ENCODE measurements around the gene TSHZ1. TPM values are rescaled to one million over a fixed set of nuclear protein-coding genes. Genes with fewer than 3 reads are reported as not detected.
A peak's percentile ranks its signal among the peaks of the same experiment; 100 is the strongest.

Gene TSHZ1
- total RNA-seq, 3 donors from 2014 or later = 22.7 to 66.6 (median 36.9) TPM

- H3K9me3 ChIP-seq = no peaks in the 10 kb centered on the region
- no peaks in the 10 kb centered on the region for H3K4me1 ChIP-seq (ENCODE audit: low read depth)
- ATAC-seq (peak; percentile 75), DNase-seq (peak in 2 of 3 donors; percentile 16 to 46)
- TF ChIP-seq, protein P1, sequence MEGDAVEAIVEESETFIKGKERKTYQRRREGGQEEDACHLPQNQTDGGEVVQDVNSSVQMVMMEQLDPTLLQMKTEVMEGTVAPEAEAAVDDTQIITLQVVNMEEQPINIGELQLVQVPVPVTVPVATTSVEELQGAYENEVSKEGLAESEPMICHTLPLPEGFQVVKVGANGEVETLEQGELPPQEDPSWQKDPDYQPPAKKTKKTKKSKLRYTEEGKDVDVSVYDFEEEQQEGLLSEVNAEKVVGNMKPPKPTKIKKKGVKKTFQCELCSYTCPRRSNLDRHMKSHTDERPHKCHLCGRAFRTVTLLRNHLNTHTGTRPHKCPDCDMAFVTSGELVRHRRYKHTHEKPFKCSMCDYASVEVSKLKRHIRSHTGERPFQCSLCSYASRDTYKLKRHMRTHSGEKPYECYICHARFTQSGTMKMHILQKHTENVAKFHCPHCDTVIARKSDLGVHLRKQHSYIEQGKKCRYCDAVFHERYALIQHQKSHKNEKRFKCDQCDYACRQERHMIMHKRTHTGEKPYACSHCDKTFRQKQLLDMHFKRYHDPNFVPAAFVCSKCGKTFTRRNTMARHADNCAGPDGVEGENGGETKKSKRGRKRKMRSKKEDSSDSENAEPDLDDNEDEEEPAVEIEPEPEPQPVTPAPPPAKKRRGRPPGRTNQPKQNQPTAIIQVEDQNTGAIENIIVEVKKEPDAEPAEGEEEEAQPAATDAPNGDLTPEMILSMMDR (IDR thresholded peaks at IDR 0.05) = no peak
- H3K36me3 ChIP-seq (ENCODE audit: low read depth) = no peaks in the 10 kb centered on the region
- intact Hi-C loops (cut with DNase I, micrococcal nuclease) = no loop called here
- H3K4me3 ChIP-seq = no peak overlapping the region
These were observed 70.1 kb downstream of the TSHZ1 start for GRCh38 chr18:75280427-75281280.

DNA sequence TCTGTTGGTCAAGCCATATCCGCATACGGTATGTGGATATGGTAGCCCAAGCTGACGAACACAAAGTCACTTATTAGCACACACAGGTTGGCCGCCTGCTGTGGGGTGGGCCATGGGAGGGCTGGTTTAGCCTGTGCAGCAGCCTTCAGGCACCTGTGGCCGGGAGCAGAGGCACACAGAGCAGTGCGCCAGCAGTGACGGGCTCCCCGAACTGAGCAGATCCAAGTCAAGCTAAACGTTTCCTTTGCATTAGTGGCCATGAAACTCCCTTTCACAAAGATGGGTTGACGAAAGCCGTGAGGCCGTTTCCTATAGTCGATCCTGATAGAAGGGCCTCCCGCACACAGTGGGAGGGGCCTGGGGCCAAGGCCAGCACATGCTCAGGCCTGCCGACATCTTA is 72.1 kb downstream of the TSHZ1 start:
- no peaks in the 10 kb centered on the region for H3K9me3 ChIP-seq
- H3K4me1 ChIP-seq (ENCODE audit: low read depth) = no peaks in the 10 kb centered on the region
- intact Hi-C loops (cut with DNase I, micrococcal nuclease) = no loop called here
- no peaks in the 10 kb centered on the region for H3K36me3 ChIP-seq (ENCODE audit: low read depth)
- ATAC-seq (no peak), DNase-seq (no peak)
- H3K4me3 ChIP-seq = no peak overlapping the region
- TF ChIP-seq, protein P1 (IDR thresholded peaks at IDR 0.05) = no peak

DNA sequence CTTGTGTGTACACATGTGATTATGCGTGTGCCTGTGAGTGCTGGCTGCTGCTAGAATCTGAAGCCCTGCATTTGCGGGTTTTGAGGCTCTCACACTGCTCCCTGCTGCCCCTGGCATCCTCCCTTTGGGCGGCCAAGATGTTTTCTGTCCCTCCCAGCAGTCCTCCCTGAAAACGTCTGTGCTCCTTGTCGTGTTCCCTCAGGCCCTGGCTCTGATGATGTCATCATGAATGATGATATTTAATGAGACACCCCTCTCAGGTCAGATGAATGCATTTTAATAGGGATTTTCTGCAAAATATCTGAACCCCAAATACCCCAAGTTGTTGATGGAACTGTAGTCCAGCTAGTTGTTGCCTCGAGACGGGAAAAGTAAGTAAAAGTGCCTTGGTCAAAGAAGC is 73.1 kb downstream of the TSHZ1 start:
- intact Hi-C loops (cut with DNase I, micrococcal nuclease) = no loop called here
- H3K9me3 ChIP-seq = no peaks in the 10 kb centered on the region
- H3K4me3 ChIP-seq = no peak overlapping the region
- DNase-seq = no peak
- H3K36me3 ChIP-seq (ENCODE audit: low read depth) = no peaks in the 10 kb centered on the region
- TF ChIP-seq, protein P1 (IDR thresholded peaks at IDR 0.05) = no peak
- no peaks in the 10 kb centered on the region for H3K4me1 ChIP-seq (ENCODE audit: low read depth)
- ATAC-seq = no peak

- intact Hi-C loops (cut with DNase I, micrococcal nuclease) = no loop called here
- Histone ChIP-seq H3K36me3 (ENCODE audit: low read depth) (no peaks in the 10 kb centered on the region), H3K4me3 (no peak overlapping the region), H3K4me1 (ENCODE audit: low read depth) (no peaks in the 10 kb centered on the region), H3K9me3 (no peaks in the 10 kb centered on the region)
- TF ChIP-seq, protein P1 (IDR thresholded peaks at IDR 0.05) = no peak
- DNase-seq (no peak), ATAC-seq (no peak)
These were observed 74.0 kb downstream of the TSHZ1 start for GRCh38 chr18:75284566-75284965.

- TF ChIP-seq, protein P1 (IDR thresholded peaks at IDR 0.05) = no peak
- H3K9me3 ChIP-seq = no peaks in the 10 kb centered on the region
- no peaks in the 10 kb centered on the region for H3K36me3 ChIP-seq (ENCODE audit: low read depth)
- DNase-seq (no peak), ATAC-seq (no peak)
- no peak overlapping the region for H3K4me3 ChIP-seq
- intact Hi-C loops (cut with DNase I, micrococcal nuclease) = no loop called here
- H3K4me1 ChIP-seq (ENCODE audit: low read depth) = no peaks in the 10 kb centered on the region
These were observed 75.3 kb downstream of the TSHZ1 start for GRCh38 chr18:75285876-75286275.

All from mucosa of descending colon (tissue), 3 donors.